GM04503 (cell line): ENCODE data around the gene CD1B.
"Not testable (repeated sequence)": the region's sequence is repeated elsewhere in the genome, so short reads cannot be mapped to it uniquely, and the experiment has no call there.

ENCODE experiments used
- DNase-seq: peaks from one replicate; pipeline ENCODE4 v3.0.0-alpha.2; 2012; ENCODE audit warnings: low read depth

The CD1B gene

DNA sequence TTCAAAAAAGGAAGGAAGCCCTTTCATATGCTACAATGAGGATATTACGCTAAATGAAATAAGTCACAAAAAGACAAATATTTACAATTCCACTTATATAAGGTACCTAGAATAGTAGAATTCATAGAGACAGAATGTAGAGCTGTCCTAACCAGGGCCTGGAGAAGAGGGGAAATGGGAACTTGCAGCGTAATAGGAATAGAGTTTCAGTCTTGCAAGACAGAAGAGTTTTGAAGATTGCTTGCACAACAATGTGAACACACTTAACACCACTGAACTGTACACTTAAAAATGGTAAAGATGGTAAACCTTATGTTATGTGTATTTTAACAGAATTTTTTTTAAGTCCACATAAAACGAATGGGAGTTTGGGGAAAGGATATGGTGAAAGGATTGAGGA lies 2.9 kb downstream of the CD1B start:
- no peak for DNase-seq

DNA sequence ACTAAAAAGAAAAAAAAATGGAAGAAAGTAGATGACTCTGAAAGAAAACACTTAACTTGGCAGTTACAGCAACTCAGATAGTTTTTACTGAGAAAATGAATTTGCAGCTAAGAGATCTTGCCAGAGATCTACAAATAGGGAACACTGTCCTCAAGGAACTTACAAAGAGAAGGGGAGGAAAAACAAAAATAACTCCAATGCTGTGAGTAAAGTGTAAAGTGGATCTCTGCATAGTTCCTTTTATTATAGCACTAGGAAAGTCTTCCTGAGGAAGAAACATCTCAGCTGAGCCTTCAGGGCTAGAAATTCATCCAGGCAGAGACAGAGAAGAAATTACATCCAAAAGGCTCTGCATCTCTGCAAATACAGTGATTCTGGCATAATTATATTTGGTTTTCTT lies 3.9 kb downstream of the CD1B start:
- no peak for DNase-seq

DNA sequence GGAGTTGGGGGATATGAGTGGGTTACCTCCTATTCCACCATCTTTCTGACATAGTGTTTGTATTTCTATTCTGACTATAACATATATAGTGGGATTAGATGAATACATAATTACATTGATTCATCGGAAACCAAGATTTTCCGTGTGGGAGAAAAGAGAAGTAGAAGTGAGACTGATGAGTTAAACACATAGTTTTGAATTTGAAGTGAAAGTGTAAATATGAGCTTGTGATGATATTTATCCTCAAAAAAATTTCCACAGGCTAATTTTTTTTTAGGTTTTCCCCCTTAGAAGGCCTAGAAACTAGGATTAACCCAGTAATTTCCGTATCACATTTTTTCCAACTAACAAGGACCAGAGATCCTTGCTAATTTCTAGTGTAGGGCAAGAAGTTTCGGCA lies 6.9 kb downstream of the CD1B start:
- no peak for DNase-seq

DNA sequence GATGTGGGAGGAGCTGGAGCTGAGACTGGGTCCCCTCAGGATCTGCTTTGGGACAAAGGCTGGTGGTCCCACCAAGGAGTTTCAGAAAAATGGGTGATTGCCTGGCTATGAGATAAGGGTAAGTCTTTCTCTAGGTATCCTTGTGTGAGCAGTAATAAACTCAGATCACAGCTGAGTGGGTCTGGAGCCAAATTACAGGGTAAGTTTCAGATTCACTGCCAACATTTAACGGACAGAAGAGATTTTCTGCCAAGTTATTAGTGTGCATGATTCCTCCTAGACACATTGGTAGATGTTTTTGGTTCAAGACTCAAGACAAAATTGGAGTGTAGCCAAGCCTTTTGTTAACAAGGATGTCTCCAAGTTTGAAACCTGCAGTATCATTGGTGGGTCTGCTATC lies 7.5 kb downstream of the CD1B start:
- DNase-seq: no peak

DNA sequence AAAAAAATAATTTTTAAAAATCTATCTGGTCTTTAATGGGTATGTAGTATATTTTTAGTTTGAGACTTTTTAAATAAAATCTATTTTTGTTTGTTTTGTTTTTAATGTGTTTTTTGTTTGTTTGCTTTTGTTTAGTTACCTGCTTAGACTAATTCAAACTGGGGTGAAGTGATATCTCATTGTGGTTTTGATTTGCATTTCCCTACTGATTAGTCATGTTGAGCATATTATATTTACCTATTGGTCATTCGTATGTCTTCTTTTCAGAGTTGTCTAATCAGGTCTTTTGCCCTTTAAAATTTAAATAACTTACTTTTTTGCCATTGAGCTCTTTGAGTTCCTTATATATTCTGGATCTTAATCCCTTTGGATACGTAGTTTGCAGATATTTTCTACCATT lies 20.3 kb downstream of the CD1B start:
- no peak for DNase-seq

DNA sequence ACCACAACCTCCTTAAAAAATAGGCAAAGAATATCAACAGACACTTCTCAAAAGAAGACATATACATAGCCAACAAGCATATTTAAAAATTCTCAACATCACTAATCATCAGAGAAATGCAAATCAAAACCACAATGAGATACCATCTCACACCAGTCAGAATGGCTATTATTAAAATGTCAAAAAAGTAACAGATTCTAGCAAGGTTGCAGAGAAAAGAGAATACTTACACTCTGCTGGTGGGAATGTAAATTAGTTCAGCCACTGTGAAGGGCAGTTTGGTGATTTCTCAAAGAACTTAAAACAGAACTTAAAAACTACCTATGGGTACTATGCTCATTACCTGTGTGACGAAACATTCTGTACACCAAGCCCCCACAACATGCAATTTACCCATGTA lies 20.7 kb downstream of the CD1B start:
- DNase-seq: no peak

DNA sequence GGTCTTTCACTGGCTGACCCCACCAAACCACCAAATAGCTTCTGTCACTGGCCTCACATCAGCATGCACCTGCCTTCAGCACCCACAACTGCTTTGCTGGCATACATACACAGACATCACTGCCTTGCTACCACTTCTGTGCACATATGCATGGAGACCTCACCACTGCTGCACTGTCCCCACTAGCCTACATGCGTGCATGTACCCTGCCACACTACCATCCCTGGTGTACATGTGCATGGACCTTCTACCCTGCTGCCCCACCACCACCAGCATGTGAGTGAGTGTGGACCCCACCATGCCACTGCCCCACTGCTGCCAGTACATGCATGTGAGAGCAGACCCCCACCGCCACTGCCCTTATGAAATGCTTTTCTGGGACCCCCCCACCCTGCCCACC lies 35.5 kb downstream of the CD1B start:
- no peak for DNase-seq

DNA sequence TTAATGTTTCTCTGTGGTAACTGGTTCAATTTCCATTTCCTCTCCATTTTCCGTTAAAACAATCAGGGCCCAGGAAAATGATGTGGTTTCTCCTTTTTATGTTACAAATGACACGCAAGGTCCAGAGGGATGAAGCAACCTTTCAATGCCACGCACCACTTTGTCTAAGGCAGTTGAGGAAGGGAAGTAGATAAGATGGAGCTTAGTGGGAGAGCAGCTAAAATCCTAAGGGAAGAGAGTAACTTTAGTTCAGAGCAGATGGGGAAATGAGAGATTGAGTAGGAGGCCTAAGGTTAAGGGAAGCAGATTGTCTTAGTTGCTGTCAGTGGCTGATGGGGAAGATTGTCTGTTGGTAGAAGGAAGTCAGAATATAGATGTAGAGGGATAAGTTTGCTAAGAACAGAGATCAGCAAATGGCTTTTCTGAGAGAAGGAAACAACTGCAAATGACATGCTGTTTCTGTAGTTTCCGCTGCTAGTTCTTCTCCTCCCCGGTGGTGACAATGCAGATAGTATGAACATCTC lies 40.9 kb downstream of the CD1B start:
- no peak for DNase-seq

DNA sequence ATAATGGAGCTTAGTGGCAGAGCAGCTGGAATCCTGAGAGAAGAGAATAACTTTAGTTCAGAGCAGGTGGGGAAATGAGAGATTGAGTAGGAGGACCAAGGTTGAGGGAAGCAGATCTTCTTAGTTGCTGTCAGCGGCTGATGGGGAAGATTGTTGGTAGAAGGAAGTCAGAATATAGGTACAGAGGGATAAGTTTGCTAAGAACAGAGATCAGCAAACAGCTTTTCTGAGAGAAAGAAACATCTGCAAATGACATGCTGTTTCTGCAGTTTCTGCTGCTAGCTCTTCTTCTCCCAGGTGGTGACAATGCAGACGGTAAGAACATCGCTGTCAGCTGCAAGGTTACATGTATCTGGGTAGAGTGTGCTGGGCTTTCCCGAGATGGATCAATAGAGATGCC lies 41.5 kb downstream of the CD1B start, which contains the start of gene CD1C:
Gene CD1C, plus strand, starts transcription at position 113 of the 400 bp plus-strand sequence. Its CDS starts 142 bp downstream, at position 255.
- DNase-seq: no peak

DNA sequence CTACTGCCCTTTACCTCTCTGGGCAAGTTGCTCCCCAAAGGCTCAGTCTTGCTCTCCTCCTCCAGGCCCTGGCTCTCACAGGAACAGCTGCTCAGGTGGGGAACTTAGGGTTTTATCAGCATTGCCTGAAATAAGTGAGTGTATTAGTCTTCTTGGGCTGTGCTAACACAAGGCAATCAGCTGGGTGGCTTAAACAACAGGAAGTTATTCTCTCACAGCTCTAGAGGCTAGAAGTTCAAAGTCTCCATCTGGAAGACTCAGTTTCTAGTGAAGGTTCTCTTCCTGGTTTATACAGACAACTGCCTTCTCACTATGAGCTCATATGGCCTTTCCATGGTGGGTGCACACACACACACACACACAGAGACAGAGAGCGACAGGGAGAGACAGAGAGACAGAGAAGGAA lies 44.4 kb downstream of the CD1B start:
- DNase-seq: no peak

DNA sequence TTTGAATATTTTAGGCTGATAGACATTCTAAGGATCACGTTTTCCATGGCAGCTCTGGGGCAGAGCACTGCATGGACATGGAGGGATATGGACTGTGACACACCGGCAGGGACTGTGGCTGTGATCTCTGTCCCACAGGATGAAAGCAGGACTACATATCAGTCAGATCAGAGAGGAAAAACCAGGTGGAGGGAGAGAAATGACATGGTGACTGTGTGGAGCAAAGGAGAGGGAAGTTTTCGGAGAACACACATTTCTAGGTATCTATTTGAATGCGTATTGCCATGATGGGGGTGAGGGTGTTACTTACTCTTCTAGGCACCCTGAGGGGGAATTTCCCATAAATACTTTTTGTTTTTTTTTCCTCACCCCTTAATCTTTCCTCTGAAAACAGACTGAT lies 44.8 kb downstream of the CD1B start:
- no peak for DNase-seq

DNA sequence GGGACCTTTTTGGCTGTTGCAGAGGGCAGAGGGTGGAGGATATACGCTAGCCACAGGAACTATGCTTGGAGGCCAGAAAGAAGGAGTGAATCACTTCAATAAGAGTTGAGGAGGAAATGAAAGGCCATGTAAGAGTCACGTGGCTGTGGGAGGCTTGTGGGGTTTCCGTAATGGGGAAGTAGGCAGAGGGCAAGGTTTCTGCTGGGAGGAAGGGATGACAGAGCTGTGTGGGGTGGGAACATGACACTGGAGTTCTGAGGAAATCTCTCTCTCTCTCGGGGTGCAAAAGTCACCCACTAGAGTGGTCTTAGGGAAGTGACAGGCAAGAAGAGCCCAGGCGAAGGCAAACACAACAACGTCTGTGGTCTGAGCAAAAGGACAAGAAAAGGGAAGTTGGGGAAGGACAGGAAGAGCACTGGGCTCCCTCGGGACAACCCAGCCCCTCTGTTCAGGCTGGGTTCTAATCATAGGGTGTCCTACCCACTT lies 45.5 kb downstream of the CD1B start:
- no peak for DNase-seq

DNA sequence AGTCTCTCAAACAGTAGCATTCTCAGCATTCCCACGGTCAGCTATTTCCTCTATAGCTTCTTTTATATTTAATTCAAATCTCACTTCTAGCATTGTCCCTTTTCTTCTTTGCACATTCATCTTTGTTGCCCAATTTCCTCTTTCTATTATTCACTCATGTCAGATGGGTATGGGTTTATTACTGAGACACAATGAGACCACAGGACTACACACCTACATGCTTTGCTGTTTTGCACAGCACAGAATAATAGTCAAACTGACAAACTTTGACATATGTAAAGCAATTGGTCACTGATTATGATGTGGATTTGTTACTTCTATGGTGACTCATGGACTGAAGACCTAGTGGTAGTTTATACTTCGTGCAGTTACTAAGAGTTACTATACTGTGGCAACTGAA lies 47.4 kb downstream of the CD1B start:
- no peak for DNase-seq

DNA sequence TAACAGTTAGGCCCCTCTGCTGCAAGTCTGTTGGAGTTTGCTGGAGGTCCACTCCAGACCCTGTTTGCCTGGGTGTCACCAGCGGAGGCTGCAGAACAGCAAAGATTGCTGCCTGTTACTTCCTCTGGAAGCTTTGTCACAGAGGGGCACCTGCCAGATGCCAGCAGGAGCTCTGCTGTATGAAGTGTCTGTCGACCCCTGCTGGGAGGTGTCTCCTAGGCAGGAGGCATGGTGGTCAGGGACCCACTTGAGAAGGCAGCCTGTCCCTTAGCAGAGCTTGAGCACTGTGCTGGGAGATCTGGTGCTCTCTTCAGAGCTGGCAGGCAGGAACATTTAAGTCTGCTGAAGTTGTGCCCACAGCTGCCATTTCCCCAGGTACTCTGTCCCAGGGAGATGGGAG lies 48.9 kb downstream of the CD1B start:
- DNase-seq: not testable (repeated sequence)
